ENCODE results near the gene KIF4B. TPM values are rescaled to one million over a fixed set of nuclear protein-coding genes. Genes with fewer than 3 reads are reported as not detected.

The KIF4B gene
- total and polyA plus RNA-seq, 2 donors from 2014 or later: not detected

GRCh38 chr5:155021842-155022241 lies 8.3 kb downstream of the KIF4B start:
- no peak overlapping the region for H3K4me3 ChIP-seq (ENCODE audit: low read length in 3 of 3)
- no peak overlapping the region for H3K27ac ChIP-seq (ENCODE audit: low read depth in 2 of 2, low read length in 2 of 2)
- no peaks in the 10 kb centered on the region for H3K9me3 ChIP-seq (ENCODE audit: control insufficient read depth in 2 of 3, insufficient read depth in 1 of 3, low read length in 3 of 3)
- no peaks in the 10 kb centered on the region for H3K4me1 ChIP-seq (ENCODE audit: control insufficient read depth in 2 of 3, insufficient read depth in 2 of 3, low read depth in 1 of 3, low read length in 3 of 3)
- H3K36me3 ChIP-seq (ENCODE audit: control insufficient read depth in 2 of 3, insufficient read depth in 3 of 3, low read length in 3 of 3): no peaks in the 10 kb centered on the region
- H3K9ac ChIP-seq (ENCODE audit: low read length in 3 of 3): no peak overlapping the region
- intact Hi-C loops (cut with DNase I): no loop called here
- DNase-seq (no peak), FAIRE-seq (no peak)
- TF ChIP-seq, protein P1, sequence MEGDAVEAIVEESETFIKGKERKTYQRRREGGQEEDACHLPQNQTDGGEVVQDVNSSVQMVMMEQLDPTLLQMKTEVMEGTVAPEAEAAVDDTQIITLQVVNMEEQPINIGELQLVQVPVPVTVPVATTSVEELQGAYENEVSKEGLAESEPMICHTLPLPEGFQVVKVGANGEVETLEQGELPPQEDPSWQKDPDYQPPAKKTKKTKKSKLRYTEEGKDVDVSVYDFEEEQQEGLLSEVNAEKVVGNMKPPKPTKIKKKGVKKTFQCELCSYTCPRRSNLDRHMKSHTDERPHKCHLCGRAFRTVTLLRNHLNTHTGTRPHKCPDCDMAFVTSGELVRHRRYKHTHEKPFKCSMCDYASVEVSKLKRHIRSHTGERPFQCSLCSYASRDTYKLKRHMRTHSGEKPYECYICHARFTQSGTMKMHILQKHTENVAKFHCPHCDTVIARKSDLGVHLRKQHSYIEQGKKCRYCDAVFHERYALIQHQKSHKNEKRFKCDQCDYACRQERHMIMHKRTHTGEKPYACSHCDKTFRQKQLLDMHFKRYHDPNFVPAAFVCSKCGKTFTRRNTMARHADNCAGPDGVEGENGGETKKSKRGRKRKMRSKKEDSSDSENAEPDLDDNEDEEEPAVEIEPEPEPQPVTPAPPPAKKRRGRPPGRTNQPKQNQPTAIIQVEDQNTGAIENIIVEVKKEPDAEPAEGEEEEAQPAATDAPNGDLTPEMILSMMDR (IDR thresholded peaks at IDR 0.05; ENCODE audit: borderline replicate concordance, extremely low read depth, insufficient read depth): no peak
- H3K27me3 ChIP-seq (ENCODE audit: control insufficient read depth, insufficient read depth, low read length): no peaks in the 10 kb centered on the region

DNA sequence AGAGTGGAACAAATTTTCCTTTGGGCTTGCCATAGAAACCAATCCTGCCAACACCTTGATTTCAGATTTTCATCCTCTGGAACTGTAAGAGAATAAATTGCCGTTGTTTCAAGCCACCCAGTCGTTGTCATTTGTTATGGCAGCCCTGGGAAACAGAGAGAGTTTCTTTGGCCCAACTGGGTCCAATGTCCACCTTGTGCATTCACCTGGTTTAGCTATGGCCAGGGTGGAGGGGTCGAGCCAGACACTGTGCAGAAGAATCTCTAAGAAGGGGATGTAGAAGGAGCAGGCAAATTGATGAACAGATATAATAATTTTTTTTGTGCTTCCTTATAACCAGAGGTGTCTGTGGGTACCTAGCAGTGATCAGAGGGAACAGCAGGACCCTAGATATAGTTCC lies 9.8 kb downstream of the KIF4B start:
- no peaks in the 10 kb centered on the region for H3K4me1 ChIP-seq (ENCODE audit: control insufficient read depth in 2 of 3, insufficient read depth in 2 of 3, low read depth in 1 of 3, low read length in 3 of 3)
- no peaks in the 10 kb centered on the region for H3K27me3 ChIP-seq (ENCODE audit: control insufficient read depth, insufficient read depth, low read length)
- DNase-seq: no peak
- H3K4me3 ChIP-seq (ENCODE audit: low read length in 3 of 3): no peak overlapping the region
- H3K9ac ChIP-seq (ENCODE audit: low read length in 3 of 3): no peak overlapping the region
- intact Hi-C loops (cut with DNase I): no loop called here
- TF ChIP-seq, protein P1 (IDR thresholded peaks at IDR 0.05; ENCODE audit: borderline replicate concordance, extremely low read depth, insufficient read depth): no peak
- H3K27ac ChIP-seq (ENCODE audit: low read depth in 2 of 2, low read length in 2 of 2): no peak overlapping the region
- FAIRE-seq: no peak
- no peaks in the 10 kb centered on the region for H3K9me3 ChIP-seq (ENCODE audit: control insufficient read depth in 2 of 3, insufficient read depth in 1 of 3, low read length in 3 of 3)
- no peaks in the 10 kb centered on the region for H3K36me3 ChIP-seq (ENCODE audit: control insufficient read depth in 2 of 3, insufficient read depth in 3 of 3, low read length in 3 of 3)

- DNase-seq (no peak), FAIRE-seq (no peak)
- Histone ChIP-seq H3K27ac (ENCODE audit: low read depth in 2 of 2, low read length in 2 of 2) (no peak overlapping the region), H3K27me3 (ENCODE audit: control insufficient read depth, insufficient read depth, low read length) (no peaks in the 10 kb centered on the region), H3K36me3 (ENCODE audit: control insufficient read depth in 2 of 3, insufficient read depth in 3 of 3, low read length in 3 of 3) (no peaks in the 10 kb centered on the region), H3K9ac (ENCODE audit: low read length in 3 of 3) (no peak overlapping the region), H3K9me3 (ENCODE audit: control insufficient read depth in 2 of 3, insufficient read depth in 1 of 3, low read length in 3 of 3) (no peaks in the 10 kb centered on the region), H3K4me3 (ENCODE audit: low read length in 3 of 3) (no peak overlapping the region), H3K4me1 (ENCODE audit: control insufficient read depth in 2 of 3, insufficient read depth in 2 of 3, low read depth in 1 of 3, low read length in 3 of 3) (no peaks in the 10 kb centered on the region)
- TF ChIP-seq, protein P1 (IDR thresholded peaks at IDR 0.05; ENCODE audit: borderline replicate concordance, extremely low read depth, insufficient read depth): no peak
- intact Hi-C loops (cut with DNase I): no loop called here
Measured at GRCh38 chr5:155024015-155024414, 10.5 kb downstream of the KIF4B start.

DNA sequence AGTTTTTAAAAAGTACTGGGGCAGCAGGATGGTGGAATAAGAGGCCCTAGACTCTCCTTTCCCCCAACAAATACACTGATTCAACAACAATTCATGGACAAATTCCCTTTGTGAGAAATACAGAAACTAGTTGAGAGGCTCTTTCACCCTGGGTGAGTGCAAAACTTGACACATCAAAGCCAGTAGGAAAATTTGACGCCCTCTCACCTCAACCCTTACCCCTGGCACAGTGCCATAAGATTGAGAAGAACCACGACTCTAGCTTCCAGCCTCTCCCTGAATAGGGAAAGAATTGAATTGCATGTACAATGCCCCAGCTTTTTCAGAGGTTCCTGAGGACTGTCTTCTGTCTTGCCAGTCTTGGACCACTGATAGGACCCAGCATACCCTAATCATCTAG lies 12.3 kb downstream of the KIF4B start:
- H3K27me3 ChIP-seq (ENCODE audit: control insufficient read depth, insufficient read depth, low read length): no peaks in the 10 kb centered on the region
- no peaks in the 10 kb centered on the region for H3K36me3 ChIP-seq (ENCODE audit: control insufficient read depth in 2 of 3, insufficient read depth in 3 of 3, low read length in 3 of 3)
- TF ChIP-seq, protein P1 (IDR thresholded peaks at IDR 0.05; ENCODE audit: borderline replicate concordance, extremely low read depth, insufficient read depth): no peak
- no peaks in the 10 kb centered on the region for H3K9me3 ChIP-seq (ENCODE audit: control insufficient read depth in 2 of 3, insufficient read depth in 1 of 3, low read length in 3 of 3)
- intact Hi-C loops (cut with DNase I): no loop called here
- DNase-seq: no peak
- FAIRE-seq: no peak
- no peak overlapping the region for H3K9ac ChIP-seq (ENCODE audit: low read length in 3 of 3)
- H3K27ac ChIP-seq (ENCODE audit: low read depth in 2 of 2, low read length in 2 of 2): no peak overlapping the region
- no peaks in the 10 kb centered on the region for H3K4me1 ChIP-seq (ENCODE audit: control insufficient read depth in 2 of 3, insufficient read depth in 2 of 3, low read depth in 1 of 3, low read length in 3 of 3)
- no peak overlapping the region for H3K4me3 ChIP-seq (ENCODE audit: low read length in 3 of 3)

Measured in kidney (tissue), 14 donors.